Karpas-422 (cell line): ENCODE data around the gene TMEM37. TPM values are rescaled to one million over a fixed set of nuclear protein-coding genes. Genes with fewer than 3 reads are reported as not detected.

Experiments
- DNase-seq: peaks from one replicate; pipeline ENCODE4 v3.0.0-alpha.2; 2015
- H2AFZ ChIP-seq: fragments of 200-600 bp; sonication (generic); 2 replicates; pipeline ENCODE4 v1.6.1; 2014; ENCODE audit warnings: antibody characterized with exemption, low read length, mixed read lengths
- H3K27ac ChIP-seq: fragments of 200-600 bp; sonication (generic); 2 replicates; pipeline ENCODE4 v1.5.1; 2014; ENCODE audit warnings: mild to moderate bottlenecking, low read length, moderate library complexity
- H3K27me3 ChIP-seq: fragments of 200-600 bp; sonication (generic); 2 replicates; pipeline ENCODE4 v1.6.1; 2014; ENCODE audit warnings: low read length, mixed read lengths
- H3K36me3 ChIP-seq: fragments of 200-600 bp; sonication (generic); 2 replicates; pipeline ENCODE4 v1.6.1; 2014; ENCODE audit warnings: low read length, mixed read lengths; ENCODE audit not compliant: insufficient read depth
- H3K4me1 ChIP-seq: fragments of 200-600 bp; sonication (generic); 2 replicates; pipeline ENCODE4 v1.6.1; 2014; ENCODE audit warnings: mild to moderate bottlenecking, low read length, mixed read lengths
- H3K4me2 ChIP-seq: fragments of 200-600 bp; sonication (generic); 2 replicates; pipeline ENCODE4 v1.6.1; 2014; ENCODE audit warnings: low read length, low read depth, mild to moderate bottlenecking; ENCODE audit not compliant: poor library complexity, severe bottlenecking
- H3K4me3 ChIP-seq: fragments of 200-600 bp; sonication (generic); 2 replicates; pipeline ENCODE4 v1.5.1; 2014; ENCODE audit warnings: mild to moderate bottlenecking, antibody characterized with exemption, low read length, mixed read lengths
- H3K79me2 ChIP-seq: fragments of 200-600 bp; sonication (generic); 2 replicates; pipeline ENCODE4 v1.6.1; 2014; ENCODE audit warnings: mild to moderate bottlenecking, low read length, mixed read lengths
- H3K9ac ChIP-seq: fragments of 200-600 bp; sonication (generic); 2 replicates; pipeline ENCODE4 v1.6.0; 2014; ENCODE audit warnings: low read length
- H3K9me2 ChIP-seq: fragments of 200-600 bp; sonication (generic), shearing (Covaris generic); replicated peaks from 2 replicates; pipeline ENCODE4 v1.6.0; 2014; ENCODE audit warnings: mild to moderate bottlenecking, low read length, moderate library complexity; ENCODE audit not compliant: insufficient read depth
- H3K9me3 ChIP-seq: fragments of 300-700, 200-600 bp; sonication (generic); 2 replicates; pipeline ENCODE4 v1.6.1; 2014; ENCODE audit warnings: low read length, mixed read lengths
- H4K20me1 ChIP-seq: fragments of 200-600 bp; sonication (generic); 2 replicates; pipeline ENCODE4 v1.6.1; 2014; ENCODE audit warnings: mild to moderate bottlenecking, antibody characterized with exemption, low read length, low read depth; ENCODE audit not compliant: insufficient read depth
- total RNA-seq: library from RNA; depleted of rRNA; stranded (reverse); fragments of >200 nt; shearing (Covaris generic); gene quantifications from 2 replicates; pipeline ENCODE4 v1.2.3, GENCODE V29; 2014; ENCODE audit warnings: low replicate concordance; rRNA removed

Gene TMEM37
- not detected in 2 replicates for total RNA-seq

GRCh38 chr2:119431155-119431975 lies at the start of gene TMEM37:
TMEM37 (plus strand) TSS chr2:119431854; CDS start chr2:119431904, 50 bp downstream.
- peak within 1 kb of the TSS; percentile 85 for H3K27ac ChIP-seq
- no peaks in the 10 kb centered on the region for H3K9me2 ChIP-seq
- H3K4me3 ChIP-seq, result peak within 1 kb of the TSS; percentile 65
- no peaks in the 10 kb centered on the region for H3K79me2 ChIP-seq
- peaks cover 39% of the 10 kb centered on the region for H4K20me1 ChIP-seq
- H3K27me3 ChIP-seq, result no peaks in the 10 kb centered on the region; the same call in 1 of the 2 replicates
- H2AFZ ChIP-seq, result peak within 1 kb of the TSS; percentile 27; the same call in 1 of the 2 replicates
- H3K36me3 ChIP-seq, result no peaks in the 10 kb centered on the region
- H3K9ac ChIP-seq, result peak within 1 kb of the TSS; percentile 60
- peak; percentile 96 for DNase-seq
- H3K4me2 ChIP-seq, result peak within 1 kb of the TSS; percentile 89
- peaks cover 54% of the 10 kb centered on the region for H3K4me1 ChIP-seq
- no peaks in the 10 kb centered on the region for H3K9me3 ChIP-seq

- no peak overlapping the region for H3K9ac ChIP-seq
- no peak for DNase-seq
Measured at GRCh38 chr2:119383410-119384140, 48.1 kb upstream of the TMEM37 start.

GRCh38 chr2:119384971-119385370 lies 46.7 kb upstream of the TMEM37 start:
- no peaks in the 10 kb centered on the region for H3K36me3 ChIP-seq
- DNase-seq, result no peak
- no peak overlapping the region for H3K27ac ChIP-seq
- no peak overlapping the region for H3K9ac ChIP-seq
- no peaks in the 10 kb centered on the region for H3K27me3 ChIP-seq
- no peaks in the 10 kb centered on the region for H4K20me1 ChIP-seq
- H3K79me2 ChIP-seq, result no peaks in the 10 kb centered on the region
- no peaks in the 10 kb centered on the region for H3K9me2 ChIP-seq
- no peak overlapping the region for H3K4me2 ChIP-seq
- H2AFZ ChIP-seq, result no peak overlapping the region
- no peak overlapping the region for H3K4me3 ChIP-seq
- H3K9me3 ChIP-seq, result no peaks in the 10 kb centered on the region
- H3K4me1 ChIP-seq, result 0 out of 2 replicates have a peak, but pooled peaks cover 3% of the 10 kb centered on the region

More at GRCh38 chr2:119383410-119384140, 48.1 kb upstream of the TMEM37 start:
- Histone ChIP-seq H3K27ac (no peak overlapping the region), H3K4me2 (no peak overlapping the region), H4K20me1 (no peaks in the 10 kb centered on the region), H3K36me3 (no peaks in the 10 kb centered on the region), H3K4me3 (no peak overlapping the region), H3K27me3 (no peaks in the 10 kb centered on the region), H3K4me1 (0 out of 2 replicates have a peak, but pooled peaks cover 3% of the 10 kb centered on the region), H3K9me3 (no peaks in the 10 kb centered on the region), H3K9me2 (no peaks in the 10 kb centered on the region), H2AFZ (no peak overlapping the region), H3K79me2 (no peaks in the 10 kb centered on the region)

GRCh38 chr2:119385466-119385865 lies 46.2 kb upstream of the TMEM37 start:
- no peaks in the 10 kb centered on the region for H4K20me1 ChIP-seq

GRCh38 chr2:119387381-119388129 lies 44.1 kb upstream of the TMEM37 start:
- Histone ChIP-seq H2AFZ (no peak overlapping the region), H3K9ac (no peak overlapping the region), H3K79me2 (no peaks in the 10 kb centered on the region), H3K36me3 (no peaks in the 10 kb centered on the region), H3K9me2 (no peaks in the 10 kb centered on the region), H3K4me2 (no peak overlapping the region), H3K27ac (no peak overlapping the region), H3K4me3 (no peak overlapping the region), H3K27me3 (no peaks in the 10 kb centered on the region), H3K9me3 (no peaks in the 10 kb centered on the region), H4K20me1 (no peaks in the 10 kb centered on the region), H3K4me1 (0 out of 2 replicates have a peak, but pooled peaks cover 3% of the 10 kb centered on the region)
- DNase-seq, result no peak

More at GRCh38 chr2:119385466-119385865, 46.2 kb upstream of the TMEM37 start:
- no peak overlapping the region for H3K4me2 ChIP-seq
- no peak overlapping the region for H3K27ac ChIP-seq
- no peak for DNase-seq
- no peak overlapping the region for H3K9ac ChIP-seq
- no peaks in the 10 kb centered on the region for H3K9me3 ChIP-seq
- H3K4me1 ChIP-seq, result 0 out of 2 replicates have a peak, but pooled peaks cover 3% of the 10 kb centered on the region
- no peaks in the 10 kb centered on the region for H3K27me3 ChIP-seq
- no peaks in the 10 kb centered on the region for H3K79me2 ChIP-seq
- H3K9me2 ChIP-seq, result no peaks in the 10 kb centered on the region
- no peaks in the 10 kb centered on the region for H3K36me3 ChIP-seq
- H3K4me3 ChIP-seq, result no peak overlapping the region
- H2AFZ ChIP-seq, result no peak overlapping the region

- no peak overlapping the region for H3K4me3 ChIP-seq
- H3K4me1 ChIP-seq, result 0 out of 2 replicates have a peak, but pooled peaks cover 3% of the 10 kb centered on the region
- no peaks in the 10 kb centered on the region for H4K20me1 ChIP-seq
- H3K9me2 ChIP-seq, result no peaks in the 10 kb centered on the region
- H3K4me2 ChIP-seq, result no peak overlapping the region
- no peak overlapping the region for H3K27ac ChIP-seq
- no peak for DNase-seq
- H3K9ac ChIP-seq, result no peak overlapping the region
- no peaks in the 10 kb centered on the region for H3K36me3 ChIP-seq
- no peaks in the 10 kb centered on the region for H3K27me3 ChIP-seq
- no peak overlapping the region for H2AFZ ChIP-seq
- no peaks in the 10 kb centered on the region for H3K9me3 ChIP-seq
- no peaks in the 10 kb centered on the region for H3K79me2 ChIP-seq
Measured at GRCh38 chr2:119389615-119390306, 41.9 kb upstream of the TMEM37 start.

- Histone ChIP-seq H2AFZ (no peak overlapping the region), H3K36me3 (no peaks in the 10 kb centered on the region), H4K20me1 (no peaks in the 10 kb centered on the region), H3K9me3 (no peaks in the 10 kb centered on the region), H3K4me1 (no peaks in the 10 kb centered on the region), H3K9me2 (no peaks in the 10 kb centered on the region), H3K27me3 (no peaks in the 10 kb centered on the region), H3K4me3 (no peak overlapping the region), H3K9ac (no peak overlapping the region), H3K4me2 (no peak overlapping the region), H3K79me2 (no peaks in the 10 kb centered on the region), H3K27ac (no peak overlapping the region)
- DNase-seq, result no peak
Measured at GRCh38 chr2:119393971-119394748, 37.5 kb upstream of the TMEM37 start.
